Hindlimb muscle (tissue), 1 donor: Measurements from ENCODE around the gene ANKRD17. TPM values are rescaled to one million over a fixed set of nuclear protein-coding genes. Genes with fewer than 3 reads are reported as not detected.
"Not testable (repeated sequence)": the region's sequence is repeated elsewhere in the genome, so short reads cannot be mapped to it uniquely, and the experiment has no call there.

Source experiments
- DNase-seq: peaks from one replicate; pipeline ENCODE4 v3.0.0-alpha.2; 2013
- polyA plus RNA-seq: library from polyadenylated mRNA; unstranded; fragments of 120-200 nt; gene quantifications from one replicate; pipeline ENCODE4 v1.2.1, GENCODE V29; 2013; ENCODE audit not compliant: insufficient read length

Gene ANKRD17
- polyA plus RNA-seq, 1 donor: 48.1 TPM

- not testable (repeated sequence) for DNase-seq
These were observed 54.6 kb downstream of the ANKRD17 start for GRCh38 chr4:73203976-73204375.

GRCh38 chr4:73197220-73197619, 61.4 kb downstream of the ANKRD17 start:
- no peak for DNase-seq

GRCh38 chr4:73194064-73194463, 64.5 kb downstream of the ANKRD17 start:
- no peak for DNase-seq

- no peak for DNase-seq
These were observed 64.9 kb downstream of the ANKRD17 start for GRCh38 chr4:73193659-73194058.

- DNase-seq: no peak
These were observed 65.4 kb downstream of the ANKRD17 start for GRCh38 chr4:73193155-73193554.

GRCh38 chr4:73189274-73189810, 69.3 kb downstream of the ANKRD17 start:
- no peak for DNase-seq

GRCh38 chr4:73187325-73187724, 71.3 kb downstream of the ANKRD17 start:
- DNase-seq: no peak

- DNase-seq: no peak
These were observed 72.7 kb downstream of the ANKRD17 start for GRCh38 chr4:73185903-73186302.

GRCh38 chr4:73181231-73181630, 77.4 kb downstream of the ANKRD17 start:
- no peak for DNase-seq

GRCh38 chr4:73178389-73178788, 80.2 kb downstream of the ANKRD17 start:
- DNase-seq: no peak

- DNase-seq: no peak
These were observed 86.4 kb downstream of the ANKRD17 start for GRCh38 chr4:73172161-73172560.

- DNase-seq: no peak
These were observed 87.9 kb downstream of the ANKRD17 start for GRCh38 chr4:73170518-73171198.

GRCh38 chr4:73166212-73166611, 92.4 kb downstream of the ANKRD17 start:
- no peak for DNase-seq

- no peak for DNase-seq
These were observed 96.9 kb downstream of the ANKRD17 start for GRCh38 chr4:73161527-73162185.

GRCh38 chr4:73156394-73156793, 102.2 kb downstream of the ANKRD17 start:
- DNase-seq: no peak

- no peak for DNase-seq
These were observed 105.7 kb downstream of the ANKRD17 start for GRCh38 chr4:73152893-73153292.

- no peak for DNase-seq
These were observed 115.5 kb downstream of the ANKRD17 start for GRCh38 chr4:73142995-73143547.

- no peak for DNase-seq
These were observed 118.6 kb downstream of the ANKRD17 start for GRCh38 chr4:73139991-73140390.

- DNase-seq: no peak
These were observed 119.4 kb downstream of the ANKRD17 start for GRCh38 chr4:73139245-73139644.

GRCh38 chr4:73137121-73137520, 121.5 kb downstream of the ANKRD17 start:
- DNase-seq: no peak

- DNase-seq: no peak
These were observed 124.8 kb downstream of the ANKRD17 start for GRCh38 chr4:73133784-73134183.

- no peak for DNase-seq
These were observed 127.3 kb downstream of the ANKRD17 start for GRCh38 chr4:73131281-73131680.

- no peak for DNase-seq
These were observed 129.3 kb downstream of the ANKRD17 start for GRCh38 chr4:73129319-73129718.
